GM18873 (cell line): ENCODE data around the gene PRKG2.

Experiments
- ATAC-seq: cut with Tn5 transposase; IDR thresholded peaks from one replicate; pipeline ENCODE4 v1.9.1; 2021; ENCODE audit warnings: mild to moderate bottlenecking, moderate library complexity, moderate number of reproducible peaks; ENCODE audit not compliant: unreplicated experiment, low FRiP score

The PRKG2 gene

GRCh38 chr4:81217779-81218178, 2.8 kb upstream of the PRKG2 start:
- no peak for ATAC-seq

GRCh38 chr4:81215931-81216330, 909 bp upstream of the PRKG2 start:
- ATAC-seq = no peak

GRCh38 chr4:81214144-81214880, 710 bp downstream of the PRKG2 start:
- no peak for ATAC-seq

- ATAC-seq = no peak
These were observed 1.4 kb downstream of the PRKG2 start for GRCh38 chr4:81213671-81214070.

GRCh38 chr4:81211956-81212355, 3.1 kb downstream of the PRKG2 start:
- no peak for ATAC-seq

- no peak for ATAC-seq
These were observed 7.2 kb downstream of the PRKG2 start for GRCh38 chr4:81207828-81208227.

- ATAC-seq = no peak
These were observed 9.7 kb downstream of the PRKG2 start for GRCh38 chr4:81205302-81205701.

GRCh38 chr4:81204571-81204970, 10.5 kb downstream of the PRKG2 start:
- ATAC-seq = no peak

- no peak for ATAC-seq
These were observed 15.2 kb downstream of the PRKG2 start for GRCh38 chr4:81199831-81200230.

GRCh38 chr4:81198609-81199008, 16.4 kb downstream of the PRKG2 start:
- ATAC-seq = no peak

- ATAC-seq = no peak
These were observed 17.0 kb downstream of the PRKG2 start for GRCh38 chr4:81197864-81198524.

GRCh38 chr4:81196126-81196650, 18.8 kb downstream of the PRKG2 start:
- ATAC-seq = no peak

- no peak for ATAC-seq
These were observed 19.5 kb downstream of the PRKG2 start for GRCh38 chr4:81195475-81195874.

- ATAC-seq = no peak
These were observed 20.7 kb downstream of the PRKG2 start for GRCh38 chr4:81194286-81194685.

GRCh38 chr4:81180916-81181315, 34.1 kb downstream of the PRKG2 start:
- no peak for ATAC-seq

GRCh38 chr4:81179326-81179725, 35.7 kb downstream of the PRKG2 start:
- no peak for ATAC-seq

GRCh38 chr4:81173213-81173612, 41.8 kb downstream of the PRKG2 start:
- no peak for ATAC-seq

GRCh38 chr4:81166458-81167160, 48.4 kb downstream of the PRKG2 start:
- ATAC-seq = no peak

GRCh38 chr4:81165861-81166430, 49.1 kb downstream of the PRKG2 start:
- no peak for ATAC-seq

GRCh38 chr4:81164623-81165416, 50.2 kb downstream of the PRKG2 start:
- ATAC-seq = no peak
